ENCODE data around the gene CDKAL1. TPM values are rescaled to one million over a fixed set of nuclear protein-coding genes. Genes with fewer than 3 reads are reported as not detected.

CDKAL1 gene
- total RNA-seq, 2 donors from 2014 or later: 23.5 to 26.4 TPM

DNA sequence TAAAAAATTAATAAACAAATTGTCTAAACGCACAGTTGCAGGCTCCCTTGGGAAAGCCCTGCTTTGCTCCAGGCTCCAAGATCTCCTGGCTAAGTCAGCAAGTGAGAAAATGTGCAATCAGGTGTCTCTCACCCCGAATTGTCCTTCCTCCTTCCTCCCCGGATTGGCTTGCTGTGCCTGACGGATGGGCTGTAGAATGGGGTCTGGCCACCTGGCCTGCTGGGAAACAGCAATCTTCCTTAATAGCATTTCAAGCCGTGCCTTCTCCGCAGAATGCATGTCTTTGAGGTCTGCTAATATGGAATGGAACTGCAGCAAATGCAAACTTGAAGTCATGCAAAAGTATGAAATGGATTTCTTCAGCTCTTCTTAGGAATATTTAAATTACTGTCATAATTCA lies 43.7 kb upstream of the CDKAL1 start:
- no peak overlapping the region for H3K27ac ChIP-seq (ENCODE audit: low read depth, low read length)
- H3K27me3 Mint-ChIP-seq (ENCODE audit: insufficient read depth): no peaks in the 10 kb centered on the region
- H3K27me3 ChIP-seq (ENCODE audit: control insufficient read depth, insufficient read depth, low read length, poor library complexity, severe bottlenecking): no peaks in the 10 kb centered on the region
- no peak overlapping the region for H3K4me3 Mint-ChIP-seq
- H3K36me3 ChIP-seq (ENCODE audit: control insufficient read depth, insufficient read depth, low read length): peaks cover 76% of the 10 kb centered on the region
- no peaks in the 10 kb centered on the region for H3K4me1 Mint-ChIP-seq
- no peak for DNase-seq
- no peak overlapping the region for H3K27ac Mint-ChIP-seq
- peaks cover 72% of the 10 kb centered on the region for H3K36me3 Mint-ChIP-seq (ENCODE audit: low read depth)
- no peak overlapping the region for H3K4me3 ChIP-seq (ENCODE audit: low read length)
- H3K9me3 Mint-ChIP-seq: no peaks in the 10 kb centered on the region
- TF ChIP-seq, protein P1, sequence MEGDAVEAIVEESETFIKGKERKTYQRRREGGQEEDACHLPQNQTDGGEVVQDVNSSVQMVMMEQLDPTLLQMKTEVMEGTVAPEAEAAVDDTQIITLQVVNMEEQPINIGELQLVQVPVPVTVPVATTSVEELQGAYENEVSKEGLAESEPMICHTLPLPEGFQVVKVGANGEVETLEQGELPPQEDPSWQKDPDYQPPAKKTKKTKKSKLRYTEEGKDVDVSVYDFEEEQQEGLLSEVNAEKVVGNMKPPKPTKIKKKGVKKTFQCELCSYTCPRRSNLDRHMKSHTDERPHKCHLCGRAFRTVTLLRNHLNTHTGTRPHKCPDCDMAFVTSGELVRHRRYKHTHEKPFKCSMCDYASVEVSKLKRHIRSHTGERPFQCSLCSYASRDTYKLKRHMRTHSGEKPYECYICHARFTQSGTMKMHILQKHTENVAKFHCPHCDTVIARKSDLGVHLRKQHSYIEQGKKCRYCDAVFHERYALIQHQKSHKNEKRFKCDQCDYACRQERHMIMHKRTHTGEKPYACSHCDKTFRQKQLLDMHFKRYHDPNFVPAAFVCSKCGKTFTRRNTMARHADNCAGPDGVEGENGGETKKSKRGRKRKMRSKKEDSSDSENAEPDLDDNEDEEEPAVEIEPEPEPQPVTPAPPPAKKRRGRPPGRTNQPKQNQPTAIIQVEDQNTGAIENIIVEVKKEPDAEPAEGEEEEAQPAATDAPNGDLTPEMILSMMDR (conservative IDR thresholded peaks at IDR 0.05): no peak
- no peaks in the 10 kb centered on the region for H3K9me3 ChIP-seq (ENCODE audit: control insufficient read depth, low read length)
- no peaks in the 10 kb centered on the region for H3K4me1 ChIP-seq (ENCODE audit: control insufficient read depth, insufficient read depth, low read length)
- WGBS, 2 experiments (ENCODE audit: insufficient coverage in 1 of 2, insufficient read length in 1 of 2): 91 to 93% methylated on average over 4 to 6 of the region's 6 CpGs
- no peak overlapping the region for H3K9ac ChIP-seq (ENCODE audit: extremely low read depth, low read length, poor library complexity, severe bottlenecking)

DNA sequence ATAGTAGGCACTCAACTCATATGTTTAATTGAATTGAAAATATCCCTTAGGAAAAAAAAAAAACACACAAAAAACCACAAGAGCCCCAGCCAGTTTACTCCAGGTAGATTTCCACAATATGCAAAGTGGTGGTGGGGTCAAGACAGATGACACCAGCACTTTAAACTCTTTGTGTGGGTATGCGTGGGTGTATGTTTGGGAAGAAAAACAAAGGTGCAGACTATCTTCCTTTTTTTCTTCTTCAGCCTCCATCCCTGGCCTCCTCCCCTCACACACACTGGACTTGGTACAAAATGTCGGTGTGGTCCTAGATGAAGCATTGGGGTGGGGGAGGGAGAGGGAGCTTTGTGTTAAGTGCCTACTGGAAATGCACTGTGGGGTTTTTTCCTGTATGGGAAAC lies 42.2 kb upstream of the CDKAL1 start:
- H3K27me3 Mint-ChIP-seq (ENCODE audit: insufficient read depth): no peaks in the 10 kb centered on the region

DNA sequence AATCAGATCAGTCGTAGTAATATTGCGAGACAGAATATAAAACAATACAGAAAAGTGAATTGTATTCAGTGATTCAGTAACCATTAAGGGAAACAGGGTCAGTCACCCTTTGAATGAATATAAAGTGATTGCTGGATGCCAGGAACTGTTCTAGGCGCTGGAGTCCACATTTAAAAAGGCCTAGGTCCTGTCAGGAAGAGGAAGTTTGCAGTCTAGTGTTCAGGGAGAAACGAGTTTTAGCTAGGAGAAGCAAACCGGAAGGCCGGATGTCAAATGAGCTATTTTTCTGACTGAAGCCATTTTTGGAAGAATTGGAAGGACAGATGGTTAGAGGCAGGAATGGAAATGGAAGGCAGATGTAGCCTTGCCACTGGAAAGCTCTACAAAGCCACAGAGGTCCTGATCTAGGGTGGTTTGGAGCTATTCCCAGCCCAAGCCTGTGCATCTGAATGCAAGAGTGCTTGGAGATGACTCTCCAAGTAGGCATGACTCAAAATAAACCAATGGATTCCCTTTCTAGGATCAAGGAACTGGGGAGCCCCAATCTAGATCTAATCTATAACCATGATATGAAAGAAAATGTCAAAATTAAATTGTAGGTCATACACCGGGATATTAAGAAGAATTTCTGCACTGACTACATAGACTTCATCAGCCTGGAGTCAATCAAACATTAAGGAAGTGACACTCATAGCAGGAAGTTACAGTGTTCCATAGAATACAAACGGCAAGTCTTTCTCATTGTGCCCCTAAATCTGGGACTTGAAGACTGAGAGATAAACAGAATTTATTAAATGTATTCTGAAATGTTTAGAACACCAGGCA lies 36.8 kb upstream of the CDKAL1 start:
- Histone ChIP-seq H3K27me3 (ENCODE audit: control insufficient read depth, insufficient read depth, low read length, poor library complexity, severe bottlenecking) (no peaks in the 10 kb centered on the region), H3K9ac (ENCODE audit: extremely low read depth, low read length, poor library complexity, severe bottlenecking) (no peak overlapping the region), H3K27ac (ENCODE audit: low read depth, low read length) (no peak overlapping the region), H3K9me3 (ENCODE audit: control insufficient read depth, low read length) (no peaks in the 10 kb centered on the region), H3K4me3 (ENCODE audit: low read length) (no peak overlapping the region), H3K4me1 (ENCODE audit: control insufficient read depth, insufficient read depth, low read length) (no peaks in the 10 kb centered on the region), H3K36me3 (ENCODE audit: control insufficient read depth, insufficient read depth, low read length) (peaks cover 9% of the 10 kb centered on the region)
- H3K4me1 Mint-ChIP-seq: no peaks in the 10 kb centered on the region
- no peak overlapping the region for H3K27ac Mint-ChIP-seq
- H3K9me3 Mint-ChIP-seq: no peaks in the 10 kb centered on the region
- peaks cover 6% of the 10 kb centered on the region for H3K36me3 Mint-ChIP-seq (ENCODE audit: low read depth)
- peak; percentile 37 for DNase-seq
- TF ChIP-seq, protein P1 (conservative IDR thresholded peaks at IDR 0.05): no peak
- no peak overlapping the region for H3K4me3 Mint-ChIP-seq
- no peaks in the 10 kb centered on the region for H3K27me3 Mint-ChIP-seq (ENCODE audit: insufficient read depth)
- WGBS, 2 experiments (ENCODE audit: insufficient coverage in 1 of 2, insufficient read length in 1 of 2): 95 to 97% methylated on average over 8 of the region's 8 CpGs

More for the DNA sequence above, 42.2 kb upstream of the CDKAL1 start:
- TF ChIP-seq, protein P1 (conservative IDR thresholded peaks at IDR 0.05): no peak
- Mint-ChIP-seq H3K36me3 (ENCODE audit: low read depth) (peaks cover 59% of the 10 kb centered on the region), H3K4me3 (no peak overlapping the region), H3K9me3 (no peaks in the 10 kb centered on the region), H3K4me1 (no peaks in the 10 kb centered on the region), H3K27ac (no peak overlapping the region)
- H3K27me3 ChIP-seq (ENCODE audit: control insufficient read depth, insufficient read depth, low read length, poor library complexity, severe bottlenecking): no peaks in the 10 kb centered on the region
- no peak for DNase-seq
- H3K4me3 ChIP-seq (ENCODE audit: low read length): no peak overlapping the region
- no peaks in the 10 kb centered on the region for H3K4me1 ChIP-seq (ENCODE audit: control insufficient read depth, insufficient read depth, low read length)
- H3K9me3 ChIP-seq (ENCODE audit: control insufficient read depth, low read length): no peaks in the 10 kb centered on the region
- H3K36me3 ChIP-seq (ENCODE audit: control insufficient read depth, insufficient read depth, low read length): peaks cover 62% of the 10 kb centered on the region
- WGBS, 2 experiments (ENCODE audit: insufficient coverage in 1 of 2, insufficient read length in 1 of 2): no CpG with 5 or more reads among the region's 2 CpGs
- H3K9ac ChIP-seq (ENCODE audit: extremely low read depth, low read length, poor library complexity, severe bottlenecking): no peak overlapping the region
- no peak overlapping the region for H3K27ac ChIP-seq (ENCODE audit: low read depth, low read length)

All from endodermal cell (in vitro differentiated cells).